Heart right ventricle (tissue), 16 donors: Measurements from ENCODE around the gene GIT2. TPM values are rescaled to one million over a fixed set of nuclear protein-coding genes. Genes with fewer than 3 reads are reported as not detected.

Experiments used
- ATAC-seq, 8 donors: fragments of 200-7000 bp; cut with Tn5 transposase; one replicate each; pipeline ENCODE4 v1.9.1; 2020; ENCODE audit warnings: mild to moderate bottlenecking in 8 of 8, moderate library complexity in 8 of 8, moderate number of reproducible peaks in 1 of 8
- DNase-seq, 2 donors: peaks; one replicate each; pipeline ENCODE4 v3.0.0-alpha.2; 2020
- H3K27ac ChIP-seq, 10 donors: fragments of 200-600 bp; sonication (generic) in 2 of 10; one replicate each; pipeline versions ENCODE4 v1.5.0 to v1.8.0; 2020 to 2022; ENCODE audit warnings: mild to moderate bottlenecking in 3 of 10
- H3K27me3 ChIP-seq, 7 donors: fragments of 200-600 bp; one replicate each; pipeline ENCODE4 v1.8.0; 2021 to 2022; ENCODE audit warnings: mild to moderate bottlenecking in 2 of 7
- H3K36me3 ChIP-seq, 9 donors: fragments of 200-600 bp; sonication (generic) in 1 of 9; one replicate each; pipeline versions ENCODE4 v1.5.0 to v1.8.0; 2020 to 2022; ENCODE audit warnings: mild to moderate bottlenecking in 2 of 9
- H3K4me1 ChIP-seq, 9 donors: fragments of 200-600 bp; sonication (generic) in 1 of 9; one replicate each; pipeline versions ENCODE4 v1.5.0 to v1.8.0; 2020 to 2022; ENCODE audit warnings: mild to moderate bottlenecking in 4 of 9
- H3K4me3 ChIP-seq, 10 donors: fragments of 200-600 bp; sonication (generic) in 2 of 10; one replicate each; pipeline versions ENCODE4 v1.5.0 to v1.8.0; 2020 to 2022; ENCODE audit warnings: mild to moderate bottlenecking in 7 of 10, moderate library complexity in 2 of 10
- H3K9me3 ChIP-seq, 11 donors: fragments of 200-600 bp in 10 of 11; sonication (generic) in 2 of 11; one replicate each; pipeline versions ENCODE4 v1.5.0 to v1.8.0; 2013 to 2022; ENCODE audit warnings: mild to moderate bottlenecking in 2 of 11, control low read depth in 1 of 11, moderate library complexity in 1 of 11
- WGBS, 2 donors: extraction: QIAGEN DNeasy Blood & Tissue Kit; methylation state at CpG; one replicate each; pipeline ENCODE4 v1.1.7; 2013; ENCODE audit warnings: inconsistent platforms in 1 of 2; 5-methylcytosine and 5-hydroxymethylcytosine counted together
- intact Hi-C, 10 donors: fragments of 100-400 bp; cut with DNase I; formaldehyde crosslinking; loops; one replicate each; pipeline versions ENCODE4 v1.11.1 to v1.14.2; 2022
- polyA plus RNA-seq, 2 donors: library from polyadenylated mRNA; stranded (reverse); fragments of 200-250 nt; gene quantifications; one replicate each; pipeline ENCODE4 v1.2.3, GENCODE V29; 2013
- total RNA-seq, 10 donors: library from RNA; stranded (reverse); fragmentation: NEBNext Ultra II Directional in 3 of 10; extraction: Animal tissue kit (Norgen Biotek cat#: 25700) in 3 of 10; gene quantifications; one replicate each; pipeline versions ENCODE4 v1.2.1 to v1.2.4, GENCODE V29; 2021 to 2023
- TF ChIP-seq, protein P1 (sequence below), 9 donors: fragments of 200-600 bp; sonication (generic) in 2 of 9; IDR thresholded peaks; one replicate each; pipeline versions ENCODE4 v1.5.0 to v1.8.0; 2021 to 2022; ENCODE audit warnings: antibody characterized with exemption in 9 of 9, mild to moderate bottlenecking in 5 of 9, moderate library complexity in 1 of 9
- donor health status: Arrhythmogenic right ventricular cardiomyopathy.
- donor health status: ischemic (EF 13 %, LVEDD 7.1; RV severe dilation, severe dysfunction).
- donor health status: healthy with polysubstance abuse.
- donor health status: DM: no; HTN: yes; CAD: no.
- donor health status: DM: no; HTN: no; CAD: no.
- donor health status: ischemic (EF 25% LVEDD 6.9; RV normal size, moderate dysfunction).
- donor health status: ischemic (EF 25% LVEDD 5.7; RV mildly dilated, moderate dysfunction).
- donor health status: healthy.
- donor health status: DM: yes; HTN: yes; CAD: no.
- donor health status: Ischemic cardiomyopathy.
- donor health status: ischemic (EF 35%, LVEDD 5.7; RV mildly dilated, moderate dysfunction).
- donor health status: nonischemic (EF 11% LVEDD 7.7; RV severe dilation, severe dysfunction).
- donor health status: DM: yes; HTN: yes; CAD: no.
- donor health status: PGD.
- donor health status: ischemic (EF 29% LVEDD 5.4; RV normal size, mild dysfunction).
- donor health status: nonischemic (EF 23%, LVEDD 6.1; RV moderate dilation, normal function).

Gene GIT2
- total and polyA plus RNA-seq, 12 donors = 17.8 to 44.9 (median 38.9) TPM

DNA sequence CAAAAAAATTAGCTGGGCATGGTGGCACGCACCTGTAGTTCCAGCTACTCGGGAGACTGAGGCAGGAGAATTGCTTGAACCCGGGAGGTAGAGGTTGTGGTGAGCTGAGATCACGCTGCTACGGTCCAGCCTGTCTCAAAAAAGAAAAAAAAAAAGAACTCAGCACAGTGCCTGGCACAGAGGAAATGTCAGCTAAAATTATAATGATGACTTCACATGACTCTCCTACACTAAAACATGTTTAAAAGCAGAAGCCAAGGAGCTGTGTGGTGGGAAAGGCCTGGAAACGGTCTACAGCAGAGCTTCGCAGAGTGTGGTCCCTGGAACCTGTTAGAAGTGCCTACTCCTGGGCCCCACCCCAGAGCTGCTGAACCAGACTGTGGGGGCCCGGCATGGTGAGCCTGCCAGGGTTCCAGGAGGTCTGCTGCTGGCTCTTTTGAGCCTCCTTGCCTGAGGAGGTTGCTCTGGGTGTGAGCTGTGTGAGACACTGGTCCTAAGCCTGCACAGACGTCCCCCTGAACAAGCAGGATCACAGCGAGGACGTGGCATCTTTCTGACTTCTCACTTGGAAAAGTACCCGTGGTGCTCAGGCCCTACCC lies 68.0 kb downstream of the GIT2 start:
- intact Hi-C loops = no loop called here
- peak in 5 of 8 donors; percentile 9 to 32 (median 15) for ATAC-seq
- H3K4me3 ChIP-seq = no peak overlapping the region
- no peaks in the 10 kb centered on the region for H3K9me3 ChIP-seq
- TF ChIP-seq, protein P1, sequence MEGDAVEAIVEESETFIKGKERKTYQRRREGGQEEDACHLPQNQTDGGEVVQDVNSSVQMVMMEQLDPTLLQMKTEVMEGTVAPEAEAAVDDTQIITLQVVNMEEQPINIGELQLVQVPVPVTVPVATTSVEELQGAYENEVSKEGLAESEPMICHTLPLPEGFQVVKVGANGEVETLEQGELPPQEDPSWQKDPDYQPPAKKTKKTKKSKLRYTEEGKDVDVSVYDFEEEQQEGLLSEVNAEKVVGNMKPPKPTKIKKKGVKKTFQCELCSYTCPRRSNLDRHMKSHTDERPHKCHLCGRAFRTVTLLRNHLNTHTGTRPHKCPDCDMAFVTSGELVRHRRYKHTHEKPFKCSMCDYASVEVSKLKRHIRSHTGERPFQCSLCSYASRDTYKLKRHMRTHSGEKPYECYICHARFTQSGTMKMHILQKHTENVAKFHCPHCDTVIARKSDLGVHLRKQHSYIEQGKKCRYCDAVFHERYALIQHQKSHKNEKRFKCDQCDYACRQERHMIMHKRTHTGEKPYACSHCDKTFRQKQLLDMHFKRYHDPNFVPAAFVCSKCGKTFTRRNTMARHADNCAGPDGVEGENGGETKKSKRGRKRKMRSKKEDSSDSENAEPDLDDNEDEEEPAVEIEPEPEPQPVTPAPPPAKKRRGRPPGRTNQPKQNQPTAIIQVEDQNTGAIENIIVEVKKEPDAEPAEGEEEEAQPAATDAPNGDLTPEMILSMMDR (IDR thresholded peaks at IDR 0.05) = no peak
- DNase-seq = no peak
- 90 to 96% methylated on average over 12 of the region's 12 CpGs for WGBS, 2 donors
- H3K27ac ChIP-seq = no peak overlapping the region
- H3K36me3 ChIP-seq = peaks cover 0 to 90% (median 31%) of the 10 kb centered on the region in 9 donors
- H3K27me3 ChIP-seq = no peaks in the 10 kb centered on the region
- H3K4me1 ChIP-seq = peaks cover 0 to 20% (median 6%) of the 10 kb centered on the region in 9 donors

DNA sequence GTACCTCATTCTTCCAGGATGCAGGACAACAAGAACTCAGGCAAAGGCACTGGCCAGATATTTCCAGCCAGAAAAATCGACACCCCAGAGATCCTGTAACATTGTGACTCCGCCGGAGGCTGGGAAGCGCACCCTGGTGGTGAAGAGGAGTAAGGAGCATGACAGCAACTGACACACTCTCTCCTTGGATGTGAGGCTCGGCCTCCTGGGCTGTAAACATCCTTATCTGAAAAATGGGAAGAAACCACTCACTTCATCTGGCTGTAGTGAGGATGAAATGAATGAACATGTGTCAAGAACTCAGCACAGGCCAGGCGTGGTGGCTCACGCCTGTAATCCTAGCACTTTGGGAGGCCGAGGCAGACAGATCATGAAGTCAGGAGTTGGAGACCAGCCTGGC lies 68.5 kb downstream of the GIT2 start:
- no peak overlapping the region for H3K4me3 ChIP-seq

DNA sequence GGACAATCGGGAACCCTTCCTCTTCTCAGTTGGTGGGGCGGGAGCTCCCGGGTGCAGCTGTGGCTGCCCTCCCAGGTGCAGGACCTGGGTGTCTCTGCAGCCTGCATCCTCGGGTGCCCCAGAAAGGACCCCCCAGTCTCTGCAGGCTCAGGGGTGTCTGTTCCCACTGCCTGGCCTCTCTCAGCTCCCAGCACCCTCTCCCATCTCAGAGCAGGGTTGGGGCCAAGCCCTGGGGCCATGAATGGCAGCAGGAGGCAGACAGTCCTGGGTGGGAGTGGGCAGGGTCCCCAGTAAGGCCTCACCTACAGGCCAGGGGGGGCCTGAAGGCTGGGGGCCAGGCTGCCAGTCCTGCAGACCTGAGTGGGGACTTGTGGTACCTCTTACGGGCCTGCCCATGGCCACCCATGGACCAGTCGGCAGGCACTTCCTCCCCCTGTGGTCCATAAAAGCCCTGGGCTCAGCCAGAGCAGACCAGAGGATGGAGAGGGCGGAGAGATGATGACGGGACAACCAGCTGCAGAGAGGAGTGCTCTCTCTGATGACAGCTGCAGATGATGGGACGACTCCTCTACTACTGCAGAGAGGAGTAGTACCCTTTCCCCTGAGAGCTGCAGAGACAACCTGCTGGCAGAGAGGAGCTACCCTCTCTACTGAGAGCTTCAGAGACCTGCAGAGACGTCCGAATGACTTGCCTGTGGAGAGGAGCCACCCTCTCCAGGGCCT lies 69.5 kb downstream of the GIT2 start:
- no peak for DNase-seq
- 88 to 89% methylated on average over 11 of the region's 11 CpGs for WGBS, 2 donors
- Histone ChIP-seq H3K4me1 (peaks cover 0 to 8% (median 0%) of the 10 kb centered on the region in 9 donors), H3K27me3 (no peaks in the 10 kb centered on the region), H3K4me3 (no peak overlapping the region), H3K9me3 (no peaks in the 10 kb centered on the region), H3K27ac (no peak overlapping the region), H3K36me3 (peaks cover 0 to 88% (median 23%) of the 10 kb centered on the region in 9 donors)
- intact Hi-C loops = no loop called here
- peak in 1 of 8 donors; percentile 15 for ATAC-seq
- TF ChIP-seq, protein P1 (IDR thresholded peaks at IDR 0.05) = no peak

More for the DNA sequence above, 68.5 kb downstream of the GIT2 start:
- peaks cover 0 to 90% (median 30%) of the 10 kb centered on the region in 9 donors for H3K36me3 ChIP-seq
- no peaks in the 10 kb centered on the region for H3K9me3 ChIP-seq
- no peak overlapping the region for H3K27ac ChIP-seq
- 77 to 81% methylated on average over 8 of the region's 8 CpGs for WGBS, 2 donors
- TF ChIP-seq, protein P1 (IDR thresholded peaks at IDR 0.05) = peak in 8 of 9 donors; percentile 28 to 67 (median 52)
- ATAC-seq (no peak), DNase-seq (no peak)
- intact Hi-C loops = no loop called here
- H3K27me3 ChIP-seq = no peaks in the 10 kb centered on the region
- peaks cover 0 to 15% (median 5%) of the 10 kb centered on the region in 9 donors for H3K4me1 ChIP-seq

DNA sequence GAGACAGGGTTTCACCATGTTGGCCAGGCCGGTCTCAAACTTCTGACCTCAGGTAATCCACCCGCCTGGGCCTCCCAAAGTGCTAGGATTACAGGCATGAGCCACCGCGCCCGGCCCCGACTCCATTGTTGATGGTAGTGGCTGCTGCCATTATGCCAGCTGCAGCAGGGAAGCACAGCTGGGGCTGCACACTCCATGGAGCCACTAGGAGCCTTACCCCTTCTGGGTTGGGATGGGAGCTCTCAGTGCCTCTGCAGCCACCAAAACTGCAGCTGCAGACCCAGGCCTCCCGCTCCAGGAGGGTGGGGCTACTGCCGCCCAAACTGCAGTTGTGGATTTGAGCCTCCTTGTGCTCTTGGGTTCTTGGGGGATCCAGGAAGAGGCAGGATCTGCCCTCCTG lies 70.2 kb downstream of the GIT2 start:
- Histone ChIP-seq H3K36me3 (peaks cover 0 to 88% (median 17%) of the 10 kb centered on the region in 9 donors), H3K27me3 (no peaks in the 10 kb centered on the region), H3K4me1 (peaks cover 0 to 8% (median 0%) of the 10 kb centered on the region in 9 donors), H3K4me3 (no peak overlapping the region), H3K27ac (no peak overlapping the region), H3K9me3 (no peaks in the 10 kb centered on the region)
- ATAC-seq (no peak), DNase-seq (no peak)
- WGBS, 2 donors = 96 to 97% methylated on average over 8 of the region's 8 CpGs
- TF ChIP-seq, protein P1 (IDR thresholded peaks at IDR 0.05) = no peak
- intact Hi-C loops = no loop called here
